ENCODE measurements around the gene SLC12A7.

The SLC12A7 gene

GRCh38 chr5:1054799-1055775 is 56.8 kb downstream of the SLC12A7 start:
- Histone ChIP-seq H3K4me3 (ENCODE audit: low read depth, low read length) (no peak overlapping the region), H3K36me3 (replicated peaks) (no peaks in the 10 kb centered on the region), H3K27me3 (replicated peaks) (no peaks in the 10 kb centered on the region), H3K27ac (no peak overlapping the region)
- no peak for TF ChIP-seq CTCF (IDR thresholded peaks at IDR 0.05; ENCODE audit: low read depth, low read length, missing control alignments)
- in situ Hi-C loops (cut with HindIII; ENCODE audit: low pct_ligation_motif_present, low sequenced_read_pairs) = no loop called here
- no peak for DNase-seq

GRCh38 chr5:1054018-1054798 is 57.7 kb downstream of the SLC12A7 start:
- no peak overlapping the region for H3K4me3 ChIP-seq (ENCODE audit: low read depth, low read length)
- H3K27ac ChIP-seq = no peak overlapping the region
- DNase-seq = no peak
- no peaks in the 10 kb centered on the region for H3K27me3 ChIP-seq (replicated peaks)
- TF ChIP-seq CTCF (IDR thresholded peaks at IDR 0.05; ENCODE audit: low read depth, low read length, missing control alignments) = no peak
- no peaks in the 10 kb centered on the region for H3K36me3 ChIP-seq (replicated peaks)
- in situ Hi-C loops (cut with HindIII; ENCODE audit: low pct_ligation_motif_present, low sequenced_read_pairs) = no loop called here

- Histone ChIP-seq H3K27me3 (replicated peaks) (no peaks in the 10 kb centered on the region), H3K36me3 (replicated peaks) (no peaks in the 10 kb centered on the region), H3K27ac (no peak overlapping the region), H3K4me3 (ENCODE audit: low read depth, low read length) (no peak overlapping the region)
- TF ChIP-seq CTCF (IDR thresholded peaks at IDR 0.05; ENCODE audit: low read depth, low read length, missing control alignments) = no peak
- in situ Hi-C loops (cut with HindIII; ENCODE audit: low pct_ligation_motif_present, low sequenced_read_pairs) = no loop called here
- DNase-seq = no peak
These were observed 58.4 kb downstream of the SLC12A7 start for GRCh38 chr5:1053391-1054017.

- no peak overlapping the region for H3K27ac ChIP-seq
- no peaks in the 10 kb centered on the region for H3K36me3 ChIP-seq (replicated peaks)
- DNase-seq = no peak
- no peak for TF ChIP-seq CTCF (IDR thresholded peaks at IDR 0.05; ENCODE audit: low read depth, low read length, missing control alignments)
- in situ Hi-C loops (cut with HindIII; ENCODE audit: low pct_ligation_motif_present, low sequenced_read_pairs) = no loop called here
- no peaks in the 10 kb centered on the region for H3K27me3 ChIP-seq (replicated peaks)
- no peak overlapping the region for H3K4me3 ChIP-seq (ENCODE audit: low read depth, low read length)
These were observed 59.0 kb downstream of the SLC12A7 start for GRCh38 chr5:1052641-1053390.

- Histone ChIP-seq H3K27ac (no peak overlapping the region), H3K27me3 (replicated peaks) (no peaks in the 10 kb centered on the region), H3K36me3 (replicated peaks) (no peaks in the 10 kb centered on the region), H3K4me3 (ENCODE audit: low read depth, low read length) (no peak overlapping the region)
- DNase-seq = no peak
- in situ Hi-C loops (cut with HindIII; ENCODE audit: low pct_ligation_motif_present, low sequenced_read_pairs) = no loop called here
- no peak for TF ChIP-seq CTCF (IDR thresholded peaks at IDR 0.05; ENCODE audit: low read depth, low read length, missing control alignments)
These were observed 59.8 kb downstream of the SLC12A7 start for GRCh38 chr5:1052076-1052475.

Measured in brain microvascular endothelial cell (primary cell).